Natural killer cell treated with Interleukin-12 subunit alpha and Interleukin-12 subunit beta and Interleukin-15 and Interleukin-18, amount 100 ng/mL, for 72 hours (primary cell): ENCODE data around the gene FAM234A. TPM values are rescaled to one million over a fixed set of nuclear protein-coding genes. Genes with fewer than 3 reads are reported as not detected.
"Not testable (repeated sequence)": the region's sequence is repeated elsewhere in the genome, so short reads cannot be mapped to it uniquely, and the experiment has no call there.

Experiments used
- ATAC-seq, 2 donors: fragments of 150-1000 bp; cut with Tn5 transposase in 1 of 2; sonication (Bioruptor Pico), chemical (Tn5 transposase) in 1 of 2; 2 replicates each; pipeline ENCODE4 v1.10.0; 2021
- DNase-seq: peaks from one replicate; pipeline ENCODE4 v3.0.0; 2022; ENCODE audit warnings: low spot score
- H3K27ac Mint-ChIP-seq, 2 donors: 1 replicate in 1 of 2; 2 replicates in 1 of 2; pipeline ENCODE4 v1.8.0; 2022; ENCODE audit warnings: mixed read lengths in 2 of 2, mild to moderate bottlenecking in 1 of 2, moderate library complexity in 1 of 2
- H3K27me3 Mint-ChIP-seq, 2 donors: 1 replicate in 1 of 2; 2 replicates in 1 of 2; pipeline ENCODE4 v1.8.0; 2022; ENCODE audit warnings: mixed read lengths in 2 of 2
- H3K36me3 Mint-ChIP-seq: one replicate; pipeline ENCODE4 v1.8.0; 2022; ENCODE audit warnings: mixed read lengths
- H3K4me1 Mint-ChIP-seq, 2 donors: 1 replicate in 1 of 2; 2 replicates in 1 of 2; pipeline ENCODE4 v1.8.0; 2022; ENCODE audit warnings: low read depth in 2 of 2, mixed read lengths in 2 of 2, mild to moderate bottlenecking in 1 of 2
- H3K4me3 Mint-ChIP-seq: one replicate; pipeline ENCODE4 v1.8.0; 2022; ENCODE audit warnings: mixed read lengths
- H3K9me3 Mint-ChIP-seq: 2 replicates; pipeline ENCODE4 v1.8.0; 2022; ENCODE audit warnings: mixed read lengths
- total RNA-seq, 2 donors: library from RNA; stranded (reverse); gene quantifications; one replicate each; pipeline ENCODE4 v1.2.3, GENCODE V29; 2022

FAM234A gene
- total RNA-seq, 2 donors from 2014 or later = 10.5 to 13.0 TPM

GRCh38 chr16:209359-209758 lies 25.3 kb upstream of the FAM234A start:
- H3K27me3 Mint-ChIP-seq, H3K27ac Mint-ChIP-seq, H3K4me3 Mint-ChIP-seq, H3K9me3 Mint-ChIP-seq, ATAC-seq, DNase-seq: not testable (repeated sequence)
- H3K36me3 Mint-ChIP-seq = peaks cover 18% of the 10 kb centered on the region
- peaks cover 4 to 12% of the 10 kb centered on the region in 2 donors for H3K4me1 Mint-ChIP-seq

- H3K27ac Mint-ChIP-seq, H3K9me3 Mint-ChIP-seq, ATAC-seq, H3K4me3 Mint-ChIP-seq, H3K27me3 Mint-ChIP-seq, H3K4me1 Mint-ChIP-seq, DNase-seq: not testable (repeated sequence)
- peaks cover 10% of the 10 kb centered on the region for H3K36me3 Mint-ChIP-seq
Measured at GRCh38 chr16:211631-212180, 22.9 kb upstream of the FAM234A start.

- H3K27ac Mint-ChIP-seq = no peak overlapping the region
- DNase-seq (no peak), ATAC-seq (no peak)
- no peaks in the 10 kb centered on the region for H3K27me3 Mint-ChIP-seq
- H3K36me3 Mint-ChIP-seq = peaks cover 8% of the 10 kb centered on the region
- peaks cover 2 to 3% of the 10 kb centered on the region in 2 donors for H3K4me1 Mint-ChIP-seq
- H3K4me3 Mint-ChIP-seq = no peak overlapping the region
- no peaks in the 10 kb centered on the region for H3K9me3 Mint-ChIP-seq
Measured at GRCh38 chr16:212999-213398, 21.6 kb upstream of the FAM234A start.

GRCh38 chr16:220021-220420 lies 14.6 kb upstream of the FAM234A start:
- DNase-seq (no peak), ATAC-seq (no peak)
- H3K27me3 Mint-ChIP-seq = no peaks in the 10 kb centered on the region
- H3K4me1 Mint-ChIP-seq = peaks cover 11 to 14% of the 10 kb centered on the region in 2 donors
- H3K9me3 Mint-ChIP-seq = no peaks in the 10 kb centered on the region
- no peak overlapping the region for H3K4me3 Mint-ChIP-seq
- H3K36me3 Mint-ChIP-seq = peaks cover 19% of the 10 kb centered on the region
- no peak overlapping the region for H3K27ac Mint-ChIP-seq

GRCh38 chr16:228151-228851 lies 6.3 kb upstream of the FAM234A start:
- Mint-ChIP-seq H3K4me1 (peaks cover 19 to 24% of the 10 kb centered on the region in 2 donors), H3K27ac (peak overlapping the region; percentile 81 to 82), H3K27me3 (no peaks in the 10 kb centered on the region), H3K4me3 (peak overlapping the region; percentile 88), H3K36me3 (peaks cover 6% of the 10 kb centered on the region), H3K9me3 (no peaks in the 10 kb centered on the region)
- DNase-seq (no peak), ATAC-seq (peak; percentile 1 to 25)

GRCh38 chr16:228852-229730 lies 5.5 kb upstream of the FAM234A start, which contains the start of gene LUC7L:
Gene LUC7L (minus strand): TSS chr16:229449. CDS start chr16:229339, 110 bp downstream.
- H3K4me3 Mint-ChIP-seq = peak within 1 kb of the TSS; percentile 88
- peak; percentile 91 for DNase-seq

GRCh38 chr16:229731-230281 lies 4.8 kb upstream of the FAM234A start:
- DNase-seq (no peak), ATAC-seq (no peak)
- peaks cover 6% of the 10 kb centered on the region for H3K36me3 Mint-ChIP-seq
- H3K4me1 Mint-ChIP-seq = peaks cover 23 to 24% of the 10 kb centered on the region in 2 donors
- H3K27me3 Mint-ChIP-seq = no peaks in the 10 kb centered on the region
- H3K27ac Mint-ChIP-seq = peak overlapping the region; percentile 81 to 82
- no peaks in the 10 kb centered on the region for H3K9me3 Mint-ChIP-seq
- peak overlapping the region; percentile 88 for H3K4me3 Mint-ChIP-seq

More at GRCh38 chr16:228852-229730, 5.5 kb upstream of the FAM234A start, which contains the start of gene LUC7L:
- Mint-ChIP-seq H3K27me3 (no peaks in the 10 kb centered on the region), H3K9me3 (no peaks in the 10 kb centered on the region), H3K36me3 (peaks cover 6% of the 10 kb centered on the region), H3K27ac (peak within 1 kb of the TSS; percentile 81 to 82), H3K4me1 (peaks cover 19 to 24% of the 10 kb centered on the region in 2 donors)
- peak; percentile 95 to 96 for ATAC-seq

GRCh38 chr16:230351-230750 lies 4.3 kb upstream of the FAM234A start:
- ATAC-seq, H3K9me3 Mint-ChIP-seq, H3K27me3 Mint-ChIP-seq, H3K4me3 Mint-ChIP-seq, DNase-seq, H3K36me3 Mint-ChIP-seq: not testable (repeated sequence)
- peak overlapping the region in 1 of 2 donors; percentile 81 for H3K27ac Mint-ChIP-seq
- H3K4me1 Mint-ChIP-seq = peaks cover 27 to 30% of the 10 kb centered on the region in 2 donors

- H3K36me3 Mint-ChIP-seq = peaks cover 6% of the 10 kb centered on the region
- peaks cover 30 to 33% of the 10 kb centered on the region in 2 donors for H3K4me1 Mint-ChIP-seq
- ATAC-seq (no peak), DNase-seq (no peak)
- H3K9me3 Mint-ChIP-seq = no peaks in the 10 kb centered on the region
- H3K4me3 Mint-ChIP-seq = no peak overlapping the region
- no peaks in the 10 kb centered on the region for H3K27me3 Mint-ChIP-seq
- no peak overlapping the region for H3K27ac Mint-ChIP-seq
Measured at GRCh38 chr16:230949-231348, 3.7 kb upstream of the FAM234A start.

GRCh38 chr16:239948-240277 lies 5.3 kb downstream of the FAM234A start:
- H3K27ac Mint-ChIP-seq = no peak overlapping the region
- ATAC-seq (no peak), DNase-seq (no peak)
- peaks cover 13 to 27% of the 10 kb centered on the region in 2 donors for H3K4me1 Mint-ChIP-seq
- no peaks in the 10 kb centered on the region for H3K36me3 Mint-ChIP-seq
- H3K4me3 Mint-ChIP-seq = no peak overlapping the region
- H3K27me3 Mint-ChIP-seq = no peaks in the 10 kb centered on the region
- H3K9me3 Mint-ChIP-seq = no peaks in the 10 kb centered on the region

GRCh38 chr16:240559-240958 lies 5.9 kb downstream of the FAM234A start:
- DNase-seq (no peak), ATAC-seq (no peak)
- no peak overlapping the region for H3K27ac Mint-ChIP-seq
- H3K36me3 Mint-ChIP-seq = no peaks in the 10 kb centered on the region
- no peaks in the 10 kb centered on the region for H3K27me3 Mint-ChIP-seq
- peaks cover 7 to 23% of the 10 kb centered on the region in 2 donors for H3K4me1 Mint-ChIP-seq
- no peaks in the 10 kb centered on the region for H3K9me3 Mint-ChIP-seq
- no peak overlapping the region for H3K4me3 Mint-ChIP-seq

- H3K36me3 Mint-ChIP-seq = no peaks in the 10 kb centered on the region
- H3K4me1 Mint-ChIP-seq = peaks cover 11 to 27% of the 10 kb centered on the region in 2 donors
- H3K4me3 Mint-ChIP-seq = no peak overlapping the region
- ATAC-seq (no peak), DNase-seq (no peak)
- no peak overlapping the region for H3K27ac Mint-ChIP-seq
- no peaks in the 10 kb centered on the region for H3K27me3 Mint-ChIP-seq
- no peaks in the 10 kb centered on the region for H3K9me3 Mint-ChIP-seq
Measured at GRCh38 chr16:242281-242680, 7.7 kb downstream of the FAM234A start.

GRCh38 chr16:243348-243747 lies 8.7 kb downstream of the FAM234A start:
- no peak overlapping the region for H3K4me3 Mint-ChIP-seq
- H3K27ac Mint-ChIP-seq = no peak overlapping the region
- H3K36me3 Mint-ChIP-seq = no peaks in the 10 kb centered on the region
- H3K27me3 Mint-ChIP-seq = no peaks in the 10 kb centered on the region
- ATAC-seq = no peak
- no peak for DNase-seq
- no peaks in the 10 kb centered on the region for H3K9me3 Mint-ChIP-seq
- H3K4me1 Mint-ChIP-seq = peaks cover 11 to 27% of the 10 kb centered on the region in 2 donors
